Measurements from ENCODE around the gene PRKD3. TPM values are rescaled to one million over a fixed set of nuclear protein-coding genes. Genes with fewer than 3 reads are reported as not detected.

Gene PRKD3
- total RNA-seq, 4 donors from 2014 or later: 29.3 to 40.3 (median 38.3) TPM

- ATAC-seq: no peak
- 78 to 82% methylated on average over 2 of the region's 2 CpGs for WGBS, 2 donors (ENCODE audit: low coverage in 1 of 2)
- H3K4me3 ChIP-seq: no peak overlapping the region
- TF ChIP-seq POLR2AphosphoS5 (IDR thresholded peaks at IDR 0.05): no peak
- H3K36me3 ChIP-seq: peaks cover 0 to 77% of the 10 kb centered on the region in 2 donors
- no peaks in the 10 kb centered on the region for H3K4me1 ChIP-seq
- H3K27ac ChIP-seq: no peak overlapping the region
- no peaks in the 10 kb centered on the region for H3K9me3 ChIP-seq
- no peaks in the 10 kb centered on the region for H3K27me3 ChIP-seq
These were observed 48.3 kb downstream of the PRKD3 start for GRCh38 chr2:37276291-37276690.

Small RNA genes lying within 50 kb of the gene (small RNA-seq; reads per million reads assigned to genes)
- gene RNU6-939P: 0 reads per million in 4 donors

Other genes with a start within 250 kb of the PRKD3 start
- gene HEATR5B, start 240.5 kb downstream of the PRKD3 start, total RNA-seq: 10 to 100 TPM; 17.6 to 32.1 (median 22.1) TPM
- 10 to 100 TPM in 1 of 4 donors, 1 to 10 TPM in 3; 6.3 to 10.6 (median 7.6) TPM for gene GPATCH11, start 240.3 kb downstream of the PRKD3 start, total RNA-seq
- gene EIF2AK2, start 167.9 kb downstream of the PRKD3 start, total RNA-seq: 10 to 100 TPM; 25.3 to 33.2 (median 29.9) TPM
- not detected for gene SULT6B1, start 136.2 kb downstream of the PRKD3 start, total RNA-seq
- 10 to 100 TPM; 21.0 to 37.4 (median 28.7) TPM for gene CEBPZOS, start 128.3 kb downstream of the PRKD3 start, total RNA-seq
- gene CEBPZ, start 93.2 kb downstream of the PRKD3 start, total RNA-seq: 10 to 100 TPM; 22.1 to 48.9 (median 41.8) TPM
- 10 to 100 TPM; 18.1 to 23.2 (median 19.4) TPM for gene NDUFAF7, start 93.2 kb downstream of the PRKD3 start, total RNA-seq
- 1 to 10 TPM; 1.5 to 5.2 (median 2.6) TPM for gene QPCT, start 19.8 kb upstream of the PRKD3 start, total RNA-seq

Measured in gastroesophageal sphincter (tissue), 4 donors.